Endothelial cell of umbilical vein (primary cell): ENCODE results near the gene EFR3B. TPM values are rescaled to one million over a fixed set of nuclear protein-coding genes. Genes with fewer than 3 reads are reported as not detected.

Experiments used
- BruUV-seq: library from RNA; stranded (reverse); fragments of 400-500 nt; replicated peaks from 2 replicates; lab custom pipeline; 2021; lab: Mats Ljungman, UMichigan
- CTCF ChIA-PET: fragments of 300-600, 350-600 bp; sonication (Branson Sonifier 250); formaldehyde crosslinking; loops from one replicate; lab custom pipeline; 2021; ENCODE audit warnings: antibody characterized with exemption, inconsistent platforms; lab: Charles Lee
- POLR2A ChIA-PET: fragments of 300-600, 350-600 bp; sonication (Branson Sonifier 250); formaldehyde crosslinking; loops from one replicate; lab custom pipeline; 2021; ENCODE audit warnings: antibody characterized with exemption, inconsistent platforms; lab: Charles Lee
- DNase-seq: peaks from one replicate; pipeline ENCODE4 v3.0.0-alpha.2; 2011; ENCODE audit warnings: low read depth, low spot score
- FAIRE-seq: peaks from 2 replicates; lab custom pipeline; 2011; peaks lifted over from hg19 to GRCh38; lab: Jason Lieb, UNC
- H2AFZ ChIP-seq: 2 replicates; pipeline ENCODE4 v1.6.0; 2012; ENCODE audit warnings: low read depth, low read length, control low read depth, inconsistent platforms
- H3K27ac ChIP-seq: 2 replicates; pipeline ENCODE4 v1.5.1; 2011; ENCODE audit warnings: low read depth, mild to moderate bottlenecking, control low read depth, low read length, moderate library complexity; ENCODE audit not compliant: insufficient read depth
- H3K27me3 ChIP-seq, 2 experiments: 2 replicates each; pipeline versions ENCODE4 v1.6.0 to v1.6.1; 2011; ENCODE audit warnings: low read length in 2 of 2, mixed read lengths in 1 of 2; ENCODE audit not compliant: control insufficient read depth in 2 of 2, insufficient read depth in 2 of 2
- H3K36me3 ChIP-seq, 2 experiments: 2 replicates in 1 of 2; 3 replicates in 1 of 2; pipeline ENCODE4 v1.5.1; 2011; ENCODE audit warnings: low read length in 2 of 2, mild to moderate bottlenecking in 1 of 2, moderate library complexity in 1 of 2; ENCODE audit not compliant: control insufficient read depth in 2 of 2, insufficient read depth in 2 of 2; ENCODE audit errors: extremely low read depth in 1 of 2
- H3K4me1 ChIP-seq: 3 replicates; pipeline ENCODE4 v1.5.1; 2011; ENCODE audit warnings: mild to moderate bottlenecking, low read length; ENCODE audit not compliant: control insufficient read depth, insufficient read depth; ENCODE audit errors: extremely low read depth
- H3K4me2 ChIP-seq: 2 replicates; pipeline ENCODE4 v1.6.1; 2011; ENCODE audit warnings: low read length, control low read depth, mixed read lengths; ENCODE audit not compliant: insufficient read depth
- H3K4me3 ChIP-seq, 3 experiments: fragments of 200-600 bp in 1 of 3; sonication (generic), shearing (Covaris generic) in 1 of 3; replicated peaks in 1 of 3; 2 replicates each; pipeline ENCODE4 v1.5.1; 2011 to 2016; ENCODE audit warnings: control low read depth in 3 of 3, low read length in 3 of 3, mild to moderate bottlenecking in 2 of 3, inconsistent platforms in 1 of 3, low read depth in 1 of 3, moderate library complexity in 1 of 3; ENCODE audit not compliant: insufficient read depth in 1 of 3
- H3K79me2 ChIP-seq: 2 replicates; pipeline ENCODE4 v1.6.0; 2012; ENCODE audit warnings: low read length, inconsistent platforms; ENCODE audit not compliant: control insufficient read depth, insufficient read depth
- H3K9ac ChIP-seq: replicated peaks from 2 replicates; pipeline ENCODE3; 2011; ENCODE audit warnings: low read length, control low read depth; ENCODE audit not compliant: insufficient read depth; ENCODE audit errors: extremely low read depth
- H3K9me1 ChIP-seq: replicated peaks from 3 replicates; pipeline ENCODE4 v1.6.0; 2011; ENCODE audit warnings: mild to moderate bottlenecking, low read length; ENCODE audit not compliant: control insufficient read depth, insufficient read depth; ENCODE audit errors: extremely low read depth
- H3K9me3 ChIP-seq: replicated peaks from 2 replicates; pipeline ENCODE4 v1.5.1; 2012; ENCODE audit warnings: low read length, inconsistent platforms; ENCODE audit not compliant: control insufficient read depth, insufficient read depth
- H4K20me1 ChIP-seq: replicated peaks from 2 replicates; pipeline ENCODE3; 2011; ENCODE audit warnings: mild to moderate bottlenecking, low read length; ENCODE audit not compliant: control insufficient read depth, insufficient read depth; ENCODE audit errors: extremely low read depth
- EZH2 ChIP-seq: IDR thresholded peaks from 2 replicates; pipeline ENCODE4 v1.6.1; 2012; ENCODE audit warnings: borderline replicate concordance, low read depth, mild to moderate bottlenecking, moderate library complexity, low read length, inconsistent platforms; ENCODE audit not compliant: severe bottlenecking
- FOS ChIP-seq: IDR thresholded peaks from 2 replicates; pipeline ENCODE4 v1.6.1; 2011; ENCODE audit warnings: mild to moderate bottlenecking, low read length, moderate library complexity, borderline replicate concordance; ENCODE audit not compliant: insufficient read depth
- GATA2 ChIP-seq: IDR thresholded peaks from 2 replicates; pipeline ENCODE4 v1.7.0; 2011; ENCODE audit warnings: low read depth, mild to moderate bottlenecking, moderate library complexity, mixed read lengths, low read length; ENCODE audit not compliant: insufficient read length, insufficient read depth
- JUN ChIP-seq: IDR thresholded peaks from 2 replicates; pipeline ENCODE4 v1.6.1; 2011; ENCODE audit warnings: borderline replicate concordance, low read depth; ENCODE audit not compliant: insufficient read length, insufficient read depth
- MYC ChIP-seq: IDR thresholded peaks from one replicate; pipeline ENCODE4 v1.6.1; 2011; ENCODE audit warnings: mild to moderate bottlenecking, low read depth, low read length
- POLR2A ChIP-seq: IDR thresholded peaks from 2 replicates; pipeline ENCODE4 v1.6.1; 2012; ENCODE audit warnings: low read depth, mild to moderate bottlenecking, control low read depth, low read length
- POLR2AphosphoS5 ChIP-seq: IDR thresholded peaks from 2 replicates; pipeline ENCODE4 v1.6.1; 2012; ENCODE audit warnings: low read depth, mild to moderate bottlenecking, control low read depth, low read length, moderate library complexity; ENCODE audit not compliant: insufficient read depth
- dilution Hi-C: fragments of 300-500 bp; cut with MboI; formaldehyde crosslinking; loops from one replicate; pipeline ENCODE4 v1.15.0; 2019; ENCODE audit warnings: low sequenced_read_pairs; ENCODE audit not compliant: extremely low pct_ligation_motif_present
- intact Hi-C: fragments of 100-400 bp; cut with micrococcal nuclease; formaldehyde crosslinking; loops from one replicate; pipeline ENCODE4 v1.10.0; 2022
- polyA plus RNA-seq, 4 experiments: library from polyadenylated mRNA; depleted of rRNA in 3 of 4; stranded (reverse) in 3 of 4; unstranded in 1 of 4; fragments of >200 nt; gene quantifications; 2 replicates each; pipeline versions ENCODE4 v1.2.1 to v1.2.3, GENCODE V29; 2011 to 2012; ENCODE audit warnings: missing spikeins in 1 of 4
- total RNA-seq: library from RNA; stranded (reverse); gene quantifications from 2 replicates; pipeline ENCODE4 v1.2.3, GENCODE V29; 2021
- TF ChIP-seq, protein P1 (sequence below): IDR thresholded peaks from 2 replicates; pipeline ENCODE4 v1.6.1; 2011; ENCODE audit not compliant: insufficient read depth, insufficient read length
- TF ChIP-seq, protein P2 (sequence below), 2 donors: IDR thresholded peaks; 1 replicate in 1 of 2; 2 replicates in 1 of 2; pipeline ENCODE4 v1.5.1; 2011; ENCODE audit warnings: low read length in 2 of 2, mild to moderate bottlenecking in 2 of 2, moderate library complexity in 2 of 2, control low read depth in 1 of 2, inconsistent platforms in 1 of 2, low read depth in 1 of 2; ENCODE audit not compliant: insufficient read depth in 1 of 2; ENCODE audit errors: extremely low read depth in 1 of 2

The EFR3B gene
- total and polyA plus RNA-seq, 2 donors (not counting 3 experiments of a cell fraction or from before 2014, with no cell fraction given), result 0.15 to 0.77 TPM

DNA sequence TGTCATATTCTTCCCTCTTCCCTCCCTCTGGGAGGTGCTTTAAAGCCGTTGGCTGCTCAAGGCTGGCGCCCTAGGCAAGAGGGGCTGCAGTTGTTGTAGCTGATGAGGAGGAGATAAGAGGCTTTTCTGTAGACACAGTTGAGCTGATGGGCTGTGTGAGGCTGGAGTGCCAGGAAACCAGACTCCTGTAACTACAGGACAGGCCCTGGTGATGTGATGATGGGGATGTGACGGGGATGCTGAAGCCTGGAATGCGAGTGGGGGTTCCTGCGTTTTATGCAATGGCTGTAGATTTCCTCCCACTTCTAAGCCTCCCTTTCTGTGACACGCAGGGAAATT is 5.7 kb upstream of the EFR3B start:
- DNase-seq (no peak), FAIRE-seq (no peak)
- no TSS peak for BruUV-seq
- no peak overlapping the region for H3K4me3 ChIP-seq
- no peak for TF ChIP-seq FOS
- TF ChIP-seq EZH2, result no peak
- H2AFZ ChIP-seq, result no peak overlapping the region
- dilution Hi-C loops, result no loop called here
- no peak overlapping the region for H3K4me2 ChIP-seq
- H3K9ac ChIP-seq, result no peak overlapping the region
- no peaks in the 10 kb centered on the region for H3K79me2 ChIP-seq
- H4K20me1 ChIP-seq, result no peaks in the 10 kb centered on the region
- no peak overlapping the region for H3K27ac ChIP-seq
- H3K27me3 ChIP-seq, result peaks cover 6 to 11% of the 10 kb centered on the region in 2 experiments
- H3K9me1 ChIP-seq, result no peaks in the 10 kb centered on the region
- H3K36me3 ChIP-seq, result no peaks in the 10 kb centered on the region
- H3K9me3 ChIP-seq, result no peaks in the 10 kb centered on the region
- CTCF ChIA-PET, result interaction anchor here (0.9 to 1.6 kb wide), 4 partner anchors 10 to 93 kb away, joined by 3 read pairs; no protein-coding TSS in a partner anchor
- POLR2A ChIA-PET, result no interaction called here
- peaks cover under 1% of the 10 kb centered on the region for H3K4me1 ChIP-seq
- intact Hi-C loops, result no loop called here

DNA sequence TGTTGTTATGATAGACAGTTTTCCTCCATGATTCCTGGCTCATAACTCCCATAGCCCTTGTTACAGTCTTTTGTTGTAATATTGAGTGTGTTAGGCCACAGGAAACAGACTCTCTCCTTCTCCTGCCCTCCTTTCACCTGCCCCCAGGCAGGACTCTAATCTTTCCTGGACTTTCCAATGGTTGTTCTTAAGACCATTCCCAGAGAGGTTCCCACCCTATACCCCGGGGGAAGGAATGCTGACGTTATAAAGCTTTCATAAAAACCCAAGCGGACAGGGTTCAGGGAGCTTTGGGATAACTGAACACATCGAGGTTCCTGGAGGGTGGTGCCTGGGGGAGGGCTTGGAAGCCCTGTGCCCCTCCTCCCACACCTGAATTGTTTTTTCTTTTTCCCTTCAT is 2.8 kb upstream of the EFR3B start:
- dilution Hi-C loops, result no loop called here
- Histone ChIP-seq H4K20me1 (no peaks in the 10 kb centered on the region), H3K9me3 (no peaks in the 10 kb centered on the region), H3K36me3 (no peaks in the 10 kb centered on the region), H3K9ac (no peak overlapping the region), H3K27me3 (peaks cover 7 to 11% of the 10 kb centered on the region in 2 experiments), H3K27ac (no peak overlapping the region), H2AFZ (no peak overlapping the region), H3K79me2 (no peaks in the 10 kb centered on the region), H3K4me3 (no peak overlapping the region), H3K4me1 (peaks cover 21% of the 10 kb centered on the region), H3K4me2 (no peak overlapping the region), H3K9me1 (no peaks in the 10 kb centered on the region)
- FAIRE-seq, result no peak
- ChIA-PET POLR2A (no interaction called here), CTCF (no interaction called here)
- BruUV-seq, result no TSS peak
- intact Hi-C loops, result no loop called here
- DNase-seq, result no peak
- TF ChIP-seq MYC (no peak), FOS (no peak), POLR2A (no peak), POLR2AphosphoS5 (no peak), EZH2 (no peak), GATA2 (no peak), JUN (no peak)
- TF ChIP-seq, protein P1, sequence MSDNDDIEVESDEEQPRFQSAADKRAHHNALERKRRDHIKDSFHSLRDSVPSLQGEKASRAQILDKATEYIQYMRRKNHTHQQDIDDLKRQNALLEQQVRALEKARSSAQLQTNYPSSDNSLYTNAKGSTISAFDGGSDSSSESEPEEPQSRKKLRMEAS, result no peak
- TF ChIP-seq, protein P2, sequence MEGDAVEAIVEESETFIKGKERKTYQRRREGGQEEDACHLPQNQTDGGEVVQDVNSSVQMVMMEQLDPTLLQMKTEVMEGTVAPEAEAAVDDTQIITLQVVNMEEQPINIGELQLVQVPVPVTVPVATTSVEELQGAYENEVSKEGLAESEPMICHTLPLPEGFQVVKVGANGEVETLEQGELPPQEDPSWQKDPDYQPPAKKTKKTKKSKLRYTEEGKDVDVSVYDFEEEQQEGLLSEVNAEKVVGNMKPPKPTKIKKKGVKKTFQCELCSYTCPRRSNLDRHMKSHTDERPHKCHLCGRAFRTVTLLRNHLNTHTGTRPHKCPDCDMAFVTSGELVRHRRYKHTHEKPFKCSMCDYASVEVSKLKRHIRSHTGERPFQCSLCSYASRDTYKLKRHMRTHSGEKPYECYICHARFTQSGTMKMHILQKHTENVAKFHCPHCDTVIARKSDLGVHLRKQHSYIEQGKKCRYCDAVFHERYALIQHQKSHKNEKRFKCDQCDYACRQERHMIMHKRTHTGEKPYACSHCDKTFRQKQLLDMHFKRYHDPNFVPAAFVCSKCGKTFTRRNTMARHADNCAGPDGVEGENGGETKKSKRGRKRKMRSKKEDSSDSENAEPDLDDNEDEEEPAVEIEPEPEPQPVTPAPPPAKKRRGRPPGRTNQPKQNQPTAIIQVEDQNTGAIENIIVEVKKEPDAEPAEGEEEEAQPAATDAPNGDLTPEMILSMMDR (IDR thresholded peaks at IDR 0.05; ENCODE audit: extremely low read depth in 1 of 2, insufficient read depth in 1 of 2, low read depth in 1 of 2, low read length in 2 of 2), result no peak
